Measurements from ENCODE around the gene TMEM106C. TPM values are rescaled to one million over a fixed set of nuclear protein-coding genes. Genes with fewer than 3 reads are reported as not detected.

TMEM106C gene
- total and polyA plus RNA-seq, 2 of the 4 experiments (the other 2 are of a cell fraction): 72.1 to 74.6 TPM

DNA sequence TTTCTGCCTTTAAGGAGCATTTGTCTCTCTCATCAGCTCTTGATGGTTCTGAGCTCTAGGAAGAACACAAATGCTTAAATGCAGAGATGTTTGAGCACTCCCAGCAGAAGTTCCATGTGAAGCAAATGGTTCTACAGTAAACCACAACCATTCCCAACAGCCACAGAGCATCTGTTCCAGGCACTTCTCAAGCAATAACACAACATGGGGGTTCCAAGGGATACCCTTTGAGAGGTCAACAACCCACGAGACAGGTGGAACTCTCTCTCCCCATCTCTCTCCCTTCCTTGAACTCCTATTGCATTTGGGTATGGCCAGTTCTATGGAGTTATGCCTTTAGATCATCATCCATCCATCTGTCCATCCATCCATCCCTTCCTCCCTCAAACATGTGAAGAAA, 46.1 kb downstream of the TMEM106C start:
- H3K4me1 ChIP-seq (ENCODE audit: control insufficient read depth, insufficient read depth, low read length): peaks cover 2% of the 10 kb centered on the region; the same call in 1 of the 2 replicates
- H3K9me3 ChIP-seq (ENCODE audit: control insufficient read depth, insufficient read depth, low read length): peaks cover 2% of the 10 kb centered on the region; the same call in 1 of the 2 replicates
- no peak overlapping the region for H3K23ac ChIP-seq (ENCODE audit: low read depth, low read length)
- no peak overlapping the region for H3K27ac ChIP-seq (ENCODE audit: insufficient read depth, low read length)
- no peak overlapping the region for H4K5ac ChIP-seq (ENCODE audit: low read depth, low read length)
- peaks cover 74% of the 10 kb centered on the region for H3K27me3 ChIP-seq (ENCODE audit: control insufficient read depth, insufficient read depth, low read length)
- no TSS peak for BruUV-seq (replicated peaks)
- H3K9me1 ChIP-seq (ENCODE audit: insufficient read depth, low read length): no peaks in the 10 kb centered on the region
- H2AK5ac ChIP-seq (ENCODE audit: low read depth, low read length): no peak overlapping the region
- in situ Hi-C loops (cut with MboI; ENCODE audit: low sequenced_read_pairs) (no loop called here), dilution Hi-C loops (cut with HindIII; ENCODE audit: low sequenced_read_pairs, unreplicated experiment) (no loop called here), intact Hi-C loops (cut with micrococcal nuclease) (no loop called here)
- H3K18ac ChIP-seq (ENCODE audit: low read depth, low read length): no peak overlapping the region
- H3K14ac ChIP-seq (replicated peaks; ENCODE audit: low read depth, low read length): no peak overlapping the region
- H2BK20ac ChIP-seq (ENCODE audit: low read depth, low read length): no peak overlapping the region
- H3K36me3 ChIP-seq (ENCODE audit: control insufficient read depth, insufficient read depth, low read length): no peaks in the 10 kb centered on the region
- no peak overlapping the region for H2BK15ac ChIP-seq (ENCODE audit: low read depth, low read length)
- no peak for ATAC-seq (ENCODE audit: low read depth)
- WGBS, 2 experiments (ENCODE audit: extremely low coverage in 2 of 2, insufficient read length in 1 of 2): no CpG with 5 or more reads among the region's 1 CpG
- H3K9ac ChIP-seq (ENCODE audit: low read depth, low read length): no peak overlapping the region
- no peak overlapping the region for H4K91ac ChIP-seq (ENCODE audit: insufficient read depth, low read depth, low read length)
- DNase-seq: no peak
- H2AK9ac ChIP-seq (replicated peaks; ENCODE audit: low read depth, low read length, poor library complexity): no peak overlapping the region
- TF ChIP-seq POLR2A (IDR thresholded peaks at IDR 0.05; ENCODE audit: low read depth, low read length) (no peak), RAD21 (IDR thresholded peaks at IDR 0.05; ENCODE audit: low read length) (no peak), CHD1 (IDR thresholded peaks at IDR 0.05; ENCODE audit: low read depth, low read length) (no peak), MAFK (IDR thresholded peaks at IDR 0.05; ENCODE audit: low read depth, low read length) (no peak), RCOR1 (IDR thresholded peaks at IDR 0.05; ENCODE audit: insufficient replicate concordance, low read length) (no peak), BHLHE40 (IDR thresholded peaks at IDR 0.05; ENCODE audit: low read depth, low read length) (no peak), MXI1 (IDR thresholded peaks at IDR 0.05; ENCODE audit: borderline replicate concordance, low read depth, low read length) (no peak), RFX5 (IDR thresholded peaks at IDR 0.05; ENCODE audit: low read depth, low read length) (no peak), NFE2L2 (IDR thresholded peaks at IDR 0.05; ENCODE audit: low read depth, low read length) (no peak), MAZ (IDR thresholded peaks at IDR 0.05; ENCODE audit: borderline replicate concordance, low read depth, low read length) (no peak), FOS (IDR thresholded peaks at IDR 0.05; ENCODE audit: low read depth, low read length) (no peak), CEBPB (IDR thresholded peaks at IDR 0.05; ENCODE audit: low read depth, low read length) (no peak), SMC3 (IDR thresholded peaks at IDR 0.05; ENCODE audit: low read depth, low read length) (no peak)
- TF ChIP-seq, protein P1, sequence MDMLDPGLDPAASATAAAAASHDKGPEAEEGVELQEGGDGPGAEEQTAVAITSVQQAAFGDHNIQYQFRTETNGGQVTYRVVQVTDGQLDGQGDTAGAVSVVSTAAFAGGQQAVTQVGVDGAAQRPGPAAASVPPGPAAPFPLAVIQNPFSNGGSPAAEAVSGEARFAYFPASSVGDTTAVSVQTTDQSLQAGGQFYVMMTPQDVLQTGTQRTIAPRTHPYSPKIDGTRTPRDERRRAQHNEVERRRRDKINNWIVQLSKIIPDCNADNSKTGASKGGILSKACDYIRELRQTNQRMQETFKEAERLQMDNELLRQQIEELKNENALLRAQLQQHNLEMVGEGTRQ (IDR thresholded peaks at IDR 0.05; ENCODE audit: low read depth, low read length): no peak
- TF ChIP-seq, protein P2, sequence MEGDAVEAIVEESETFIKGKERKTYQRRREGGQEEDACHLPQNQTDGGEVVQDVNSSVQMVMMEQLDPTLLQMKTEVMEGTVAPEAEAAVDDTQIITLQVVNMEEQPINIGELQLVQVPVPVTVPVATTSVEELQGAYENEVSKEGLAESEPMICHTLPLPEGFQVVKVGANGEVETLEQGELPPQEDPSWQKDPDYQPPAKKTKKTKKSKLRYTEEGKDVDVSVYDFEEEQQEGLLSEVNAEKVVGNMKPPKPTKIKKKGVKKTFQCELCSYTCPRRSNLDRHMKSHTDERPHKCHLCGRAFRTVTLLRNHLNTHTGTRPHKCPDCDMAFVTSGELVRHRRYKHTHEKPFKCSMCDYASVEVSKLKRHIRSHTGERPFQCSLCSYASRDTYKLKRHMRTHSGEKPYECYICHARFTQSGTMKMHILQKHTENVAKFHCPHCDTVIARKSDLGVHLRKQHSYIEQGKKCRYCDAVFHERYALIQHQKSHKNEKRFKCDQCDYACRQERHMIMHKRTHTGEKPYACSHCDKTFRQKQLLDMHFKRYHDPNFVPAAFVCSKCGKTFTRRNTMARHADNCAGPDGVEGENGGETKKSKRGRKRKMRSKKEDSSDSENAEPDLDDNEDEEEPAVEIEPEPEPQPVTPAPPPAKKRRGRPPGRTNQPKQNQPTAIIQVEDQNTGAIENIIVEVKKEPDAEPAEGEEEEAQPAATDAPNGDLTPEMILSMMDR (conservative IDR thresholded peaks at IDR 0.05; ENCODE audit: low read depth, low read length): no peak
- TF ChIP-seq, protein P3, sequence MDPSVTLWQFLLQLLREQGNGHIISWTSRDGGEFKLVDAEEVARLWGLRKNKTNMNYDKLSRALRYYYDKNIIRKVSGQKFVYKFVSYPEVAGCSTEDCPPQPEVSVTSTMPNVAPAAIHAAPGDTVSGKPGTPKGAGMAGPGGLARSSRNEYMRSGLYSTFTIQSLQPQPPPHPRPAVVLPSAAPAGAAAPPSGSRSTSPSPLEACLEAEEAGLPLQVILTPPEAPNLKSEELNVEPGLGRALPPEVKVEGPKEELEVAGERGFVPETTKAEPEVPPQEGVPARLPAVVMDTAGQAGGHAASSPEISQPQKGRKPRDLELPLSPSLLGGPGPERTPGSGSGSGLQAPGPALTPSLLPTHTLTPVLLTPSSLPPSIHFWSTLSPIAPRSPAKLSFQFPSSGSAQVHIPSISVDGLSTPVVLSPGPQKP (IDR thresholded peaks at IDR 0.05; ENCODE audit: borderline replicate concordance, low read depth, low read length): no peak
- H4K20me1 ChIP-seq (ENCODE audit: insufficient read depth, low read length): no peaks in the 10 kb centered on the region
- no peak overlapping the region for H2BK120ac ChIP-seq (ENCODE audit: low read depth, low read length)
- H2AFZ ChIP-seq (replicated peaks; ENCODE audit: low read length, poor library complexity): no peak overlapping the region
- no peak overlapping the region for H3K4me2 ChIP-seq (ENCODE audit: low read depth, low read length)
- no peak overlapping the region for H3K4me3 ChIP-seq (ENCODE audit: insufficient read depth, low read depth, low read length)
- no peak overlapping the region for H3K56ac ChIP-seq (ENCODE audit: extremely low read depth, insufficient read depth, low read length)
- H2BK5ac ChIP-seq (ENCODE audit: low read depth, low read length, poor library complexity, severe bottlenecking): no peak overlapping the region
- no peak overlapping the region for H3K4ac ChIP-seq (ENCODE audit: low read depth, low read length)
- CTCF ChIA-PET: no interaction called here
- POLR2A ChIA-PET (ENCODE audit: unreplicated experiment): no interaction called here
- H4K8ac ChIP-seq (ENCODE audit: low read depth in 2 of 2, low read length in 2 of 2): no peak overlapping the region
- H3K79me1 ChIP-seq (ENCODE audit: low read depth in 1 of 2, low read length in 2 of 2): no peaks in the 10 kb centered on the region

Data from IMR-90 (cell line).